Measurements from ENCODE around the gene COL11A2. TPM values are rescaled to one million over a fixed set of nuclear protein-coding genes. Genes with fewer than 3 reads are reported as not detected.

COL11A2 gene
- polyA plus RNA-seq, 1 donor from 2014 or later: not detected

DNA sequence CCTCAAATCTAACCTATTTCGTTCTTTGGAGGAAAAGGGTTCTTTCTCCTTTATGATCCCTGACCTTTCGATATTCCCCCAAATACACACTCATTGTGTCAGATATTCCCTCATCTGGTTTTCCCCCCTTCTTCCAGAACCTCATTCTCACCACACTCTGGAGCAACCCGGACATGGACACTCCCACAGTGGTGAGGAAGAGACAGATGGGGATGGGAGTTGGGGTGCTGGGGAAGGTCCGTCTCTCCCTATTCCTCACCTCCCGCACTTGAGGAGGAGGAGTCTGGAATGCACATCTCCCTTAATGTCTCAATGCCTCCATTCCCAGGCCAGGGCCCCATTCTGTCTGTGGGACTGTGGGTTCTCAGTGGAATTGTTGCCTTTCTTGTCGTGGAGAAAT is 9.7 kb upstream of the COL11A2 start:
- H3K36me3 Mint-ChIP-seq: peaks cover 14% of the 10 kb centered on the region

DNA sequence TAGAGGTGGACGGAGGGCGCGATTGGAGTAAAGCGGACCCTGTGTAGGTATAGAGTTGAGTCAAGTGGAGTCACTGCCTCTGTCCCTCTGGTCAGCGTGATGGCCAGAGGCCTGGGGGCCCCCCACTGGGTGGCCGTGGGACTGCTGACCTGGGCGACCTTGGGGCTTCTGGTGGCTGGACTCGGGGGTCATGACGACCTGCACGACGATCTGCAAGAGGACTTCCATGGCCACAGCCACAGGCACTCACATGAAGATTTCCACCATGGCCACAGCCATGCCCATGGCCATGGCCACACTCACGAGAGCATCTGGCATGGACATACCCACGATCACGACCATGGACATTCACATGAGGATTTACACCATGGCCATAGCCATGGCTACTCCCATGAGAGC is 8.9 kb upstream of the COL11A2 start:
- no peaks in the 10 kb centered on the region for H3K9me3 Mint-ChIP-seq
- H3K4me3 Mint-ChIP-seq: peak overlapping the region; percentile 93 to 99 (median 99)
- peak overlapping the region; percentile 97 to 99 (median 98) for H3K27ac Mint-ChIP-seq
- H3K27me3 Mint-ChIP-seq: no peaks in the 10 kb centered on the region
- H3K4me1 Mint-ChIP-seq: peaks cover 39 to 54% (median 44%) of the 10 kb centered on the region in 3 donors
- H3K36me3 Mint-ChIP-seq: peaks cover 14% of the 10 kb centered on the region

More for the DNA sequence above, 9.7 kb upstream of the COL11A2 start:
- Mint-ChIP-seq H3K27me3 (no peaks in the 10 kb centered on the region), H3K27ac (peak overlapping the region in 1 of 3 donors; percentile 94), H3K4me3 (peak overlapping the region; percentile 9 to 99 (median 96)), H3K9me3 (no peaks in the 10 kb centered on the region), H3K4me1 (peaks cover 42 to 55% (median 47%) of the 10 kb centered on the region in 3 donors)

DNA sequence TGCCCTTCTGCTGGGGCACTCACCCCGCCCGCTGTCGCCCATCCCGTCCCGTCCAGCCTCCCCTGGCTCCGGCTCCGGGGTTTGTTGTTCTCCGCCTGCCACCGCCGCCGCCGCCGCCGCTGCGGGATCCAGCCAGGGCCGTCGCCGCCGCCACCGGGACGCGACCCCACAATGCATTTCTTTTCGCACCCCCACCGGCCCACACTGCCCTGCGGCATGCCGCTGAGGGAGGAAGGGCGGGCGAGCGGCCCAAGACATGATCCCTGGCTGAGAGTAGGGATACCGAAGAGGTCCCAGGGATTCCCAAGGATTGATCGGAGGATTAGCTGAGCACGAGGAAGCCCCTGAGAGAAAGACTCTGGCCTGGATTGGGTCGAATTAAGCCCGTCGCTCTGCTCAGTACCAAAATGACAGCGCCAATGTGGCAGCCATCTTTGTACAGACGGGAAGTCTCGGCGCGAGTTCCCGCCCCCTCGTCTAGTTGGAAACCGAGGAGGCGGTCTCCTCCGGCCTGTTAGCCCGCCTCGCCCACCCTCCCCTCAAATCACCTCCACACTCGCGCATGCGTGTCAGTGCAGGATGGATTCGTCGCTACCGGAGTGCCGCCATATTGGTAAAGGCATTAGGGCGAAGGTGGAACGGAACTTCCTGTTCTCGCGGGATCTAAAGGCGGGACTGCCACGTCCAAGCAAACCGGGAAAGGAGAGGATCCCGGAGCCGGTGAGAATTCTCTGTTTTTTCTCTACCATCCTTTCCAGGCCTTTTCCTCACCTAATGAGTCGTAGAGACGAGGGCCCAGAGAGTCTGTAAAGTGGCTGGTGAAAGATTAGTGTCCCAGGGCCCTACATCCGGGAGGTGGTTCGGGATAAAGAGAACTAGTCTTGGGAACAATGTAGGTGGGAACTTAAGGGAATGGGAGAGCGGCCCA is 8.2 kb upstream of the COL11A2 start, which contains the start of the genes RXRB and SLC39A7:
RXRB (minus strand) TSS at position 447 of the 928 bp plus-strand sequence; CDS start at position 258, 189 bp downstream.
SLC39A7 (plus strand) TSS at position 649 of the 928 bp plus-strand sequence. CDS start 379 bp downstream, outside the sequence.
- Mint-ChIP-seq H3K4me1 (peaks cover 36 to 51% (median 42%) of the 10 kb centered on the region in 3 donors), H3K36me3 (peaks cover 14% of the 10 kb centered on the region), H3K27ac (peak within 1 kb of the TSS; percentile 97 to 99 (median 98)), H3K9me3 (no peaks in the 10 kb centered on the region), H3K27me3 (no peaks in the 10 kb centered on the region), H3K4me3 (peak within 1 kb of the TSS; percentile 93 to 99 (median 99))

DNA sequence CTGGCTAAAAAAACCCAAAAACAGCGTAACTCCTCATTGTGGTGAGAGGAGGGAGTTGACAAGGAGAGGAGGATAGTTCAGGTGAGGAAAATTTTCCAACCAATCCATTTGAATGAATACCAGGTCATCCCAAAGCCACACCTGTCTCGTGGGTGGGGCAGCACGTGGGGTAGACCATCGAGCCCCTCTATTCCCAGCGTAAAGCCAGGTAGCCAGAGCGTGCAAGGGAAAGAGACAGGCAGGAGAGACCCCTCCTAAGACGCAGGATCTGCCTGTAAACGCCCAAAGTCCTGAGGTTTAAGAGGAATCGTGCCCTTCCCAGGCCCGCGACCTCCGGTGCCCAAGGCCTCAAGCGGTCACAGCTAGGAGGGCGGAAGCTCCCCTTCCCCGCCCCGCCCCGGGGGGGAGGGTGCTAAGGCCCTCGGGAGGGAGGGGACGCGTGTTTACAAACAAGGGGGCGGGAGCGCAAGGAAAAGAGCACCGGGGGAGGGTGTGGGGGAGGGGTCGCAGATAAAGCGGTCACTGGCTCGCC is 7.5 kb upstream of the COL11A2 start:
- Mint-ChIP-seq H3K9me3 (no peaks in the 10 kb centered on the region), H3K4me1 (peaks cover 30 to 45% (median 37%) of the 10 kb centered on the region in 3 donors), H3K27me3 (no peaks in the 10 kb centered on the region), H3K4me3 (peak overlapping the region; percentile 90 to 99 (median 92)), H3K27ac (peak overlapping the region; percentile 94 to 99 (median 97)), H3K36me3 (peaks cover 17% of the 10 kb centered on the region)

DNA sequence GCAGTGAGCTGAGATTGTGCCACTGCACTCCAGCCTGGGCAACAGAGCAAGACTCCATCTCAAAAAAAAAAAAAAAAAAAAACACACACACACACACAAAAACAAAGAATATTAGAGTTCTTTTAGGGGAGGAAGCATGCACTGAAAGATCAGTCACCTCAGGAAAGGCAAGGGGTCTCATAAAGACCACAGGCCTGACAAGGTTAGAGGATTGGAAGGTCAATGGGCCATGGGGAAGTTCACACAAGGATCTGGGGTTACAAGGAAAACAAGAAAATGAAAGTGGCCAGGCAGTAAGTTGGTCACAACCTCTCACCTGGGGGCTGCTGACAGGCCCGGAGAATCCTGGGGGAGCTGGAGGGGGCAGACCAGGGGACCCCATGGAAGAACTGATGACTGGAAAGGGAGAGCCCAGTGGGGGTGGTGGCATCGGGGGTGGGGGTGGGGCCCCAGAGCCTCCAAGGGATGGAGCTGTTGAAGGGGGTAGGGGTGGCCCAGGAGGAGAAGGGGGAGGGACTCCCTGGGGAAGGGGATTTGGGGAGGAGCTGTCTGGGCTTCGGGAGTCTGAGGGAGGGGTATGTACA is 6.7 kb upstream of the COL11A2 start:
- H3K36me3 Mint-ChIP-seq: peaks cover 18% of the 10 kb centered on the region
- no peaks in the 10 kb centered on the region for H3K9me3 Mint-ChIP-seq
- peak overlapping the region; percentile 85 to 95 (median 94) for H3K27ac Mint-ChIP-seq
- H3K4me3 Mint-ChIP-seq: peak overlapping the region; percentile 90 to 99 (median 92)
- H3K27me3 Mint-ChIP-seq: no peaks in the 10 kb centered on the region
- peaks cover 24 to 41% (median 34%) of the 10 kb centered on the region in 3 donors for H3K4me1 Mint-ChIP-seq

DNA sequence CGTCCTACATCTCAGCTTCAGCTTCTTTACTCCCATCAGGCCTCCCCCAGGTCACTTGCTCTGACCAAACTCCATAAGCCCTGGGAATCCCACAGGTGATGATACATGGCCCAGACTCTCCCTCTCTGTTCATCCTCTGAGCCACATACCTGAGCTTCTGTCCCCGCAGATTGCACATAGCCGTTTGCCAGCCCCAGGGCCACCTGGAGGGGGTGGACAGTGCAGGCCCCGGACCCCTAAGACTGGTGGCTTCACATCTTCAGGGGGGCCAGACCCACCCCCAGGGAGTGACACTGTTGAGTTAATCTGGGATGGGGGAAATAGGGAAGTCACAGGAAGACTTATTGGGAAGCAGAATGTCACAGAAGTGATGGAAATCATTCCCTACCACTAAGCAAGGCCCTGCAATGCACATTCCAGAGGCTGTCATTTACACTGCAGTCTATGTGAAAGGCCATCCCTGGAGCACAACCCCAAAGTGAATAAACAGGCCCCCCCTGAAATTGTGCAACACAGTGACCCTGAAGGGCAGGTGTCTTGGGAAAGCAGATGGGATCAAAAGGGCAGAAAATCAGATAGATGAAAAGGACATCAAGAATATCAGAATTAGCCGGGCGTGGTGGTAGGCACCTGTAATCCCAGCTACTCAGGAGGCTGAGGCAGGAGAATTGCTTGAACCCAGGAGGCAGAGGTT is 6.0 kb upstream of the COL11A2 start:
- Mint-ChIP-seq H3K36me3 (peaks cover 18% of the 10 kb centered on the region), H3K27ac (peak overlapping the region in 2 of 3 donors; percentile 85 to 95), H3K9me3 (no peaks in the 10 kb centered on the region), H3K27me3 (no peaks in the 10 kb centered on the region), H3K4me1 (peaks cover 24 to 38% (median 31%) of the 10 kb centered on the region in 3 donors), H3K4me3 (peak overlapping the region; percentile 75 to 99 (median 86))

DNA sequence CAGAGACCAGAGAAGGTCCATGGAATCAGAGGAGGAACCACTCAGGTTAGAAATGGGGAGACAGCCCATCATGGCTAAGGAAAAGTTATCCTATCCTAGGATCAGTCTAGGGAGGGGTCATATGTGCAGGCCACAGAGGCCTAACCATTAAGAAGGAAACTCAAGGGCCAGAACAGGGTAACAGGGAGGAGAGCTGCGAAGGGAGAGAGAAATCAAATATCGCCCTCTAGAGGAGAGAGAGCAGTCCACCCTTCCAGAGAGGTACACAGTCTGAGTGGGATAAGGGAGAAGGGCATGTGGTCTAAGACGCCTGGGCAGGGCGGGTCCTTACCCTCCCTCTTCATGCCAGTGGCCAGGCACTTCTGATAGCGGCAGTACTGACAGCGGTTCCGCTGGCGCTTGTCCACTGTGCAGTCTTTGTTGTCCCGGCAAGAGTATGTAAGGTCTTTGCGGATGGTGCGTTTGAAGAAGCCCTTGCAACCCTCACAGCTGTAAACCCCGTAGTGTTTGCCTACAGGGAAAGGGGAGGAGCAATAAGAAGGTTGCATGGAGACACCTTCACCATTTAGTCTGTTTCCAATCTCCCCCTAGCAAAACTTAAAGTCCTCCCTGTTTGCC is 5.3 kb upstream of the COL11A2 start:
- H3K27me3 Mint-ChIP-seq: no peaks in the 10 kb centered on the region
- peak overlapping the region; percentile 57 to 99 (median 86) for H3K4me3 Mint-ChIP-seq
- H3K36me3 Mint-ChIP-seq: peaks cover 13% of the 10 kb centered on the region
- H3K27ac Mint-ChIP-seq: peak overlapping the region in 1 of 3 donors; percentile 85
- H3K9me3 Mint-ChIP-seq: no peaks in the 10 kb centered on the region
- H3K4me1 Mint-ChIP-seq: peaks cover 19 to 36% (median 32%) of the 10 kb centered on the region in 3 donors

DNA sequence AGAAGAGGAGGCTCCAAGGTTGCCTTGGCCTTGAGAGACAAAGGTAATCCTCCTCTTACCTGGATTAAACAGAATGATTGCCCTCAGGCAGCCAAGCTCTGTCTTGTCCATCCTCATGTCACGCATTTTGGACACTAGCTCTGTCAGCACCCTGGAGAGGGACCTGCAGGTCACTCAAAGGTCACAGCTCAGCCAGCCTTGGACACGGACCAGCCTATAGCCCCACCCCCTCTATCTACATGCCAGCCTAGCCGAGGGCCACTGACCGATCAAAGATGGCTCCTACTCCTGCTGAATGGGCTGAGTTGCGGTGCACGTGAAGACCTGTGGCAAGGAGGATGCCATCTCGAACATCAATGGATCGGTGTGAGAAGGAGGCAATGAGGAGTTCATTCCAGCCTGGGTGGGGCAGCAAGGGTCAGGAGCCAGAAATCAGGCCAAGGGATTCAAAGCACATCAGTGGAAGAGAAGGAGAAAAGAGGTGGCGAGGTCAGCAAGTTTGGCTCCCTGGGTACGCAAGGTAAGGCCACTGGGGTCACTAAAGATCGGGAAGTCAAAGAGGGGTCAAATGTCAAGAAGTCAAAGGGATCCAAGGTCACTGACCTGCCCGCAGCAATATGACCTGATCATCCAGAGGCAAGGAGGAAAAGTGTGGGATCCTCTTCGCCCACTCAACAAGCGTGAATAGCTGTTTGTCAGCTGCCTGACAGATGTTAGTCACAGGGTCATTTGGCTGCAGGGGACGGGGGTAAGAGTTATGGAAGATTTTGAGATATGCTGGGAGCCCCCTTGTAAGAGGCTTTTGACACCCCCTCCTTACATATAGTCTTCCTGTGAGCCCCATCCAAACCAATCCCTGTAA is 3.3 kb upstream of the COL11A2 start:
- H3K36me3 Mint-ChIP-seq: peaks cover 8% of the 10 kb centered on the region
- H3K27me3 Mint-ChIP-seq: peaks cover 14% of the 10 kb centered on the region
- peaks cover 14 to 27% (median 19%) of the 10 kb centered on the region in 3 donors for H3K4me1 Mint-ChIP-seq
- H3K27ac Mint-ChIP-seq: peak overlapping the region in 1 of 3 donors; percentile 14
- peak overlapping the region in 2 of 4 donors; percentile 43 to 73 for H3K4me3 Mint-ChIP-seq
- H3K9me3 Mint-ChIP-seq: no peaks in the 10 kb centered on the region

DNA sequence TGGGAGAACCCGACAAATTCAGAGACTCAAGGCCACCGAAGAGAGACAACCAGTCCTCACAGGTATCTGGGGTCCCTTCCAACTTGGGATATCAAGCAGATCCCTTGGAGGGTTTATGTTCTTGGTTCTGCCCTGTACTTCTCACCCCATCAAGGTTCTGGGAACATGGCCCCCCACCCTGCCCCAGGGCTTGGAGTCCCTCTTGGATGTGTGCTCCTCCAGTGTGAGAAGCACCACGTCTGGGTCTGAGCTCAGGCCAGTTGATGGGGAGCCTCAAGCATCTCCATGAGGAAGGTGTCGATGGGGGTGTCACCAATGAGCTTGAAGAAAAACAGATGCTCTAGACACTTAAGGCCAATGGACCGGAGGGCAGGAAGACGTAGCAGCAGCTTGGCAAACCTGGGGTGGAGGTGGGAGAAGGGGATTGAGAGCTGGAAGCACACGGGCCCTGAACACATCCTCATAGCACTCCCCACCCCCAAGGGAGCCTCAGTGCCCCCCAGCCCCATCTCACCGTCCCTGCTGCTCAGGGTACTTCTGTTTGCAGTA is 2.2 kb upstream of the COL11A2 start:
- Mint-ChIP-seq H3K4me1 (peaks cover 12 to 25% (median 19%) of the 10 kb centered on the region in 3 donors), H3K27ac (no peak overlapping the region), H3K4me3 (no peak overlapping the region), H3K27me3 (peaks cover 19% of the 10 kb centered on the region), H3K36me3 (peaks cover 8% of the 10 kb centered on the region), H3K9me3 (no peaks in the 10 kb centered on the region)

DNA sequence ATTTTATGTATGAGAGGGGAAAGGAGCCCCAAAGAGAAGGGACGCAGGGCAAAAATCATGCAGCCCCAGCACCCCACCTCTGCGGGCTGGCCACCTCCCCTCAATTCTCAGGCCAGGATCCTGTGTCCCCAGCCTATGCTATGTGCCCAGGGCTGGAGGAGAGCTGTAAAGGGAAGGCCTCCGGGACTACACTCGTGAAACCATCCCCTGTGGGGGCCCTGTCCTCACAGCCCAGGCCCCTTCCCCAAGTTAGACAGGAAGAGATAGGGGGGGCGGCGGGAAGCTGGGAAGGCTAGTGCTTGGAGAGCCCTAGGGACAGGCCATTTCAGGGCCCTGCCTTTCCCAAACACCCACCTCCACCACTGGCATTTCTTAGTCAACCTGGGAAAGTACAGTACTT is 1.4 kb upstream of the COL11A2 start:
- Mint-ChIP-seq H3K4me3 (peak overlapping the region in 3 of 4 donors; percentile 32 to 83 (median 55)), H3K36me3 (peaks cover 7% of the 10 kb centered on the region), H3K27ac (no peak overlapping the region), H3K27me3 (peaks cover 20% of the 10 kb centered on the region), H3K9me3 (no peaks in the 10 kb centered on the region), H3K4me1 (peaks cover 7 to 19% (median 12%) of the 10 kb centered on the region in 3 donors)

DNA sequence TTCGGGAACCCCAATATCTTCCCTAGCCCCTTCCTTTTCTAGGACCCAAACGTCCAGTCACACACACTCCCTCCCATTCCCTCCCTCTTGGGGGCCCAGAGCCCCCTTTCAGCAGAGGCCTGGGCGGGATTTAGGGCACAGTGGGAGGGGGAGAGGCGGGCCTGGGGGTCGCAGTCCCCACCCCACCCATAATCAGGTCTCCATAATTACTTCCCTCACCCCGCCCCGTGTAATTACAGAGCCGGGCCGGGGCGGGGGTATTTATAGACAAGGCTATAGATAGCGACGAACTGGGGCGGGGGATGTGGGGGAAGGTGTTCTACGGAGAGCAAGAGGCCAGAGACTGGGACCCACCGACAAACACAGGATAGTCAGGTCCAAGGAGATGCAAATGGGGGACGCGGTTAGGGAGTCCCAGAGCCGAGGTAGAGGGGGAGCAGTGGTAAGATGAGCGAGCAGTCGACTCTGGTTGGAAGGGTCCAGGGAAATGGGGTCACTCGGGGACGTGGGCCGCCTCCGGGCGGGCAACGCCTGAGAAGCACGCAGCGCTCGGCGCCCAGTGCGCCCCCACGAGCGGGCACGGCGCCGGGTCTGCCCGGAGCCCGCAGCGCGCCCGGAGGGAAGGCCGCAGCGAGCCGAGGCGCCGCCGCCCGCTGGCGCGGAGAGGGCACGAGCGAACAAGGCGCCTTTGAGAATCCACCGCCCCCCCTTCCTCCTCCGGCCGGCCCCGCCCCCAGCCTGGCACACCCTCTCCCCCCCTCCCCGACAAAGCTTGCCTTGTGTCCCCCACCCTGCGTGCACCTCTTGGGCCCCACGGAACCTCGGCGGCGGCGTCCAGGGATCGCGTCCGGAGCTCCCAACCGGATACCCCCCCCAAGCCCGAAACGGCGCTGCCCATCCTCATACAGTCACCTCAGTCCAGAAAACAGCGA is 670 bp upstream of the COL11A2 start:
- H3K27ac Mint-ChIP-seq: no peak overlapping the region
- peaks cover 22% of the 10 kb centered on the region for H3K27me3 Mint-ChIP-seq
- peaks cover 6 to 13% (median 10%) of the 10 kb centered on the region in 3 donors for H3K4me1 Mint-ChIP-seq
- H3K9me3 Mint-ChIP-seq: no peaks in the 10 kb centered on the region
- H3K4me3 Mint-ChIP-seq: peak overlapping the region; percentile 49 to 91 (median 76)
- H3K36me3 Mint-ChIP-seq: peaks cover 7% of the 10 kb centered on the region
